Activated CD8-positive, alpha-beta memory T cell treated with anti-CD3 and anti-CD28 coated beads, Interleukin-2, amount 50 U/mL, for 4 hours (primary cell): ENCODE data around the gene VSTM2L.

ENCODE experiments used
- DNase-seq: peaks from one replicate; pipeline ENCODE4 v3.0.0-alpha.2; 2020

VSTM2L gene

DNA sequence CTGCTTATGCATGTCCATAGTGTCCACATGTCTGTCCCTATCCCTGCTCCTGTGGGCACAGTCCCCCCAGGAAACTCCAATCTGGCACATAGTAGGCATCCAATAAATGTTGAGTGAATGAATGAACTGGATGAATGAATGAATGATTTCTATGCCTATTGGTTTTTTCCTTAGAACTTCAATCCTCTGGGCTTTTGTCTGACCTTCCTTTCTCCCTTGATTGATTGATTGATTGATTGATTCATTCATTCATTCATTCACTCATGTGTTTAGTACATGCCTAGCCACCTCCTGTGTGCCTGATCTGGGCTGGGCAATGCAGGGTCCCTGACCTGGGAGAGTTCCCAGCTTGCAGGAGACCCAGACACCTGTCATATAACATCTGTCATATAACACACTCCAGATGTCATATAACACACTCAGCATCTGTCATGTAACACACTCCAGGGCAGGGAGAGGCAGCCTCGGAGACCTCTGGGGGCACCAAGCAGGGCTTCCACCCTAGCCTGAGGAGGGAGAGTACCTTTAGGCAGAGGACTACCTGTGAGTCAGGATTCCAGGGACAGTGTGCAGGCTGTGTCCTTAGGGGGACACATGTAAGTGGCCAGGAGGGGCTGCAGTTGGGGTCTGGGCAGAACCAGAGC, 17.9 kb downstream of the VSTM2L start:
- DNase-seq: no peak

DNA sequence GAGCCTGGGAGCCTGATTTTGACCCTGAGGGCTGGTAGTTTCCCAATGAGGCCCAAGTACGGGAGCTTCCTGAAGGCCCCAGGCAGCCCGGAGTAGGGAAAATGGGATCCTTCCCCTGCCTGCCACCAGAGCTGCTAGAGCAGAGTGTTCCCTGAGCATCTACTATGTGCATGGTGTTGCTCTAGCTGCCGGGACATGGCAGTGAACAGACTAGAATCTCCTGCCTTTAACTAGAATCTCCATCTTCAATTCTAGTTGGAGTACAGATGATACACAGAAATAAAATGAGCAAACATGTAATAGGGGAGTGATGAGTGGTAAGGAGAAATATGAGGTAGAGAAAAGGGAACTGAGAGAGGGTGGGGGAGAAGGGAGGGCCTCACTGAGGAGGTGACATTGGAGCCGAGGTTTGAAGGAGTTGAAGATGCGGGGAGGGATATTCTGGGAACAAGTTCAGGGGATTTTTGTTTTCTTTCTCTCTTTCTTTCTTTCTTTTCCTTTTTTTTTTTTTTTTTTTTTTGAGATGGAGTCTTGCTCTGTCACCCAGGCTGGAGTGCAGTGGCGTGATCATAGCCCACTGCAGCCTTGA, 18.5 kb downstream of the VSTM2L start:
- no peak for DNase-seq

DNA sequence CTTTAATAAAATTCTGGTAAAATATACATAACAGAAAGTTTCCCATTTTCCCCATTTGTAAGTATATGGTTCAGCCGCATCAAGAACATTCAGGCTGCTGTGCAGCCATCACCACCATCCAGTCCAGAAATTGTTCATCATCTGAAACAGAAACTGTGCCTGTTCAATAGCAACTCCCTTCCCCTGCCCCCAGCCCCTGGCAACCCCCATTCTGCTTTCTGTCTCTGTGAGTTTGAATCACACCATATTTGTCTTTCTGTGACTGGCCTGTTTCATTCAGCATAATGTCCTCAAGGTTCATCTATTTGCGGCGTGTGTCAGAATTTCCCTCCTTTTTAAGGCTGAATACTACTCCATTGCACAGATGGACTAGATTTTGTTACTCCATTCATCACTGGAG, 19.1 kb downstream of the VSTM2L start:
- no peak for DNase-seq

DNA sequence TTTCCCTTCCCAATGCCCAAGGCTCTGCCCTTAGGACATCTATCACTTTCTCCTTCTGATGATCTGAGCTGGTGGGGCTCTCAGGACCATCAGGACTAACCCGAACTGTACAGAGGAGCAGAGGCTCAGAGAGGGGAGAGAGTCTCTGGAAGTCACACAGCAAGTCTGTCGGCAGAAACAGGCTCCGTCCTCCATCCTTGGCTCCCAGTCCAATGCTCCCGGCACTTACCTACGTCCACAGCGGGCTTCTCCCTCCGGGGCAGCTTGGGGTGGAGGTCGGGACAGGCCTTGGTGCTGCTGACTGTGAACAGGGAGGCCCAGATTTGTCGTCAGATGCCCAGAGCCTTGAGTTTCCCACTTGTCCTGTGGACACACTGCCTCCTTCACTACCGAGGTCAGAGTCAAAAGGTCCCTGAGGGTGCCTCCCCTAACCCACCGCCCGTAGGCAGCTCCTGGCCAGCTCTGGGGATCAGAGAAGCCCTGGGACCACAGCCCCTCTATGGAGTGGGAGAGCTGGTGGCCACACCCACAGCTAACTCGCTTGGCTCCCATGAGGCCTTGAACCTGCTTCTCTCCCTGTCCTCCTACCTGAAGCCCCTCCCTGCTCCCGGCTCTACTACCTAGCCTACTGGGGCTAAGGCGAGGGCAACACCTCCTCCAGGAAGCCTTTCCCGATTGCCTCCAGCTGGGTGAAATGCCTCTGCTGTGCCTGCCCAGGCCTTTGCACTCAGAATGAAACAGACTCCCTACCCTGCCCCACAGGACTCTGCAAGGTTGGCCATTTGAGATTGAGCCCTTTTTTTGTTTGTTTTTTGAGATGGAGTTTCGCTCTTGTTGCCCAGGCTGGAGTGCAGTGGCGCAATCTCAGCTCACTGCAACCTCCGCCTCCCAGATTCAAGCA, 22.6 kb downstream of the VSTM2L start:
- DNase-seq: no peak

DNA sequence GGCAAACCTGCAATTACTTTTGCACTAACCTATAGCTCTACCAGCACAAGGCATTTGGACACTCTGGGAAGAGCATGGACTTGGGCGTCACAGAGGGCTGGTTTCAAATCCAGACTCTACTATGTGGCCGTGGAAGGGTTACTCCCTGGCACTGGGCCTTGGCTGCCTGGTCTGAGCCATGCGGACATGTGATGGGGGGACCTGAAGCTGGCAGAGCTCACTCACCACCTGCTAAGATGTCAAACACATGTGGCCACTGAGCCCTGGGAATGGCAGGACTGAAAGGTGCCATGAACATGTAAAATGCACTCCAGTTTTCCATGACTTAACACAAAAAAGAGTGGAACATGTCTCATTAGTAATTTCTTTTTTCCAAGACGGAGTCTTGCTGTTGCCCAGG, 23.7 kb downstream of the VSTM2L start:
- DNase-seq: no peak

DNA sequence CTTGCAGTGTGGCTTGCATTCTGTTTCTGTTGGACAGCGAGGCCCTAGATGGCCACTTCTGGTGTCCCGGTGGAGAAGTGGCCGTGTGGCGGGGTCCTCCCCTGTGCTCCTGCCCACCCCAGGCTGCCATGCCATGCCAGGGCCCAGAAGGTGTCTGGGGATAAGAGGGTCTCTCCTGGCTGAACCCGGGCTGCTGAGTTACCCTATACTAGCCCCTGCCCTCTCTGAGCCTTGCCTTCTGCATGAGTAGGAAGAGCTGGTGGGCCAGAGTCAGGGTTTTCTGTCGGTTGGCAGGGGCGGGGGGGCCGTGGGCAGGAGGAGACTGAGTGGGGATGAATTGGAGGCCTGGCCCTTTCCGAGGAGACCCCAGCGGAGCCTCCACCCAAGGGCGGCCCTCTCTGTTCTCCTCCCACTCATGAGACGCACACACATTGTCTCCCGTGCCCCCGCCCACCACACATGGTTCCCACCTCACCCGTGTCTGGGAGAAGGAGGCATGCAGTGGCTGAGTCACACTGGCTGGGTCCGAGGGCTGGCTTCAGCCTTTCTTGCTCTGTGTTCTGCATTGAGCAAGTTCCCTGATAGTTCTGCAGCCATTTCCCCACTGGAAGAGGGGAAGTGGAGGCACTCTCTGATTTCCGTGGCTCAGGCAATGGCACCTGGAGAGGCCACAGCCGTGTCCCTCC, 24.6 kb downstream of the VSTM2L start:
- DNase-seq: no peak

DNA sequence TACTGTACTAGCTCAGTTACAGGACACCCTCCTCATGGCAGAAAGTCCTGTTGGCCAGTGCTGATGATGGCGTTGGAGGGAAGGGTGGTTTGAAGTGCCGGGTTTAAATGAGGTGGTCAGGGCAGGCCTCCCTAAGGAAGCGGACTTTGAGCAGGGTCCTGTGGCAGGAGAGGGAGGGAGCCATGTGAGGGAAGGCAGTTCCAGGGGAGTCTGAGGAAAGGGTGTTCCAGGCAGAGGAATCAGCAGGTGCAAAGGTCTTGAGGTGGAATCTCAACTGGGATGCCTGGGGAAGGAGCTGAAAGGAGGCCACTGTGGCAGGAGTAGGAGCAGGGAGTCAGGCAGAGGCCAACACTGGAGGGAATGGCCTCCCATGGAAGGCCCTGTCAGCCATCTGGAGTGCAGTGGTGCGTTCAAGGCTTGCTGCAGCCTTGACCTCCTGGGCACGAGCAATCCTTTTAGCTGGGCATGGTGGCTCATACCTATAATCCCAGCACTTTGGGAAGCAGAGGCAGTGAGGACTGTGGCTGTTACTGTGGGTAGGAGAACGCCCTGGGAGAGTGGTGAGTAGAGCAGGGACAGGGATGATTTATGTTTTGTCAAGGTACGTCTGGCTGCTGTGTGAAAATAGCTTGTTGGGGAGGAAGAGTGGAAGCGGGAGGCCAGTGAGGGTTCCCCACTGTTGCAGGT, 26.2 kb downstream of the VSTM2L start:
- no peak for DNase-seq

DNA sequence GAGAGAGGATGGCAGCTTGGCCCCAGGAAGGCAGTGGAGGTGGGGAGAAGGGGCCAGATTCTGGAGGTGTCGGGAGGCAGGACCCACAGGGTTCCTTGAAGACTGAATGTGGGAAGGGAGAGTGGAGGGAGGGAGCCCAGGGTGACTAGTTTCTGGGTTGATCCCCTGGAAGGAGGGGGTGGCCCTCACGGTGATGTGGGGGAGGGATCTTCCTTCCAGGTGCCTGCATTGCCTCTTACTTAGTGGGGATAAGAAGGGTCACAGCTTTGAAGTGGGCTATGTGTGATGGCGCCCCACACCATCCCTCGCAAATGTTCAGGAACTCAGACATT, 26.7 kb downstream of the VSTM2L start:
- no peak for DNase-seq

DNA sequence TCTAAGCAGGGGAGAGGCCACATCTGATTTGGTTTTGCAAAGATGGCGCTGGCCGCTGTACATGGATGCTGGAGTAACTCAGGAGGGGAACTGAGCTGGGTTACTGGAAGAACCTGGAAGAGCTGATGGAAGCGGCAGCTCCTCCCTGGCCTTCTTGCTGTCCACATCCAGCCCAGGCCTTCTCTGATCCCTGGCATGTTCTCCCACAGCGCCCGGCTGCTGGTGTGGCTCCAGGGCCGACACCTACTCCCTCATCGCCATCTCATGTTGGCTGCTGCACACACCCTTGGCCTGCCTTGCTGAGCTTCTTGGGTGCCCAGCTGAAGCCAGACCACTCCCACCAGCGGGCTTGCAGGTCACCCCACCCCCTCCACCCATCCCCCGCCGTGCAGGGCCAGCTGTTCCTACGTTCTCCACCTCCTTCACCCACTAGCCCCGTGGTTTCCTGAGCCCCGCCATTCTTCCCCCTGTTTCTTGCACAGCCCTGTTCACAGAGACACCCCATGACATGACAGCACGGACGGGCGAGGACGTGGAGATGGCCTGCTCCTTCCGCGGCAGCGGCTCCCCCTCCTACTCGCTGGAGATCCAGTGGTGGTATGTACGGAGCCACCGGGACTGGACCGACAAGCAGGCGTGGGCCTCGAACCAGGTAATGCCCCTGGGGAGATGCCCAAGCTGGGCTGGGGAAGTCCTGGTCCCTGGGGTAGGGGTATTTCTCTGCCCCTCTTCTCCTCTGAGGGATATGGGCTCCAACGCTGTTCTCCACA, 28.4 kb downstream of the VSTM2L start:
- DNase-seq: no peak

DNA sequence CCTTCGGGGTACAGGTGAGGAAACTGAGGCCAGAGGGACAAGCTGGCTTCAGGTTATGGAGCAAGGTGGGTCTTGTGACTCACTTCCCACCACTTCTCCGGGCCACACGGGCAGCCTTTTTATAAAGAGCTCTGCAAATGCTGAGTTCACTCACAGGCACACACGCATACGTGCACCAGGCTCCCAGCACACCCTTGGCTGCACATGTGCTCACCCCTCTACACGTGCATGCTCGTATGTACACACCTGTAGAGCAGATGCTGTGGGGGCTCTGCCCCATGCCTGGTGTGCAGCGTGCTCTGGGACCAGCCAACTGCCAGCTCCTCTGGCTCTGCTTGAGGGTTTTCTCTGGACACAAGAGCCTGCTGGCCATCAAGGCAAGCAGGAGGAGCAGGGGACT, 29.1 kb downstream of the VSTM2L start:
- no peak for DNase-seq

DNA sequence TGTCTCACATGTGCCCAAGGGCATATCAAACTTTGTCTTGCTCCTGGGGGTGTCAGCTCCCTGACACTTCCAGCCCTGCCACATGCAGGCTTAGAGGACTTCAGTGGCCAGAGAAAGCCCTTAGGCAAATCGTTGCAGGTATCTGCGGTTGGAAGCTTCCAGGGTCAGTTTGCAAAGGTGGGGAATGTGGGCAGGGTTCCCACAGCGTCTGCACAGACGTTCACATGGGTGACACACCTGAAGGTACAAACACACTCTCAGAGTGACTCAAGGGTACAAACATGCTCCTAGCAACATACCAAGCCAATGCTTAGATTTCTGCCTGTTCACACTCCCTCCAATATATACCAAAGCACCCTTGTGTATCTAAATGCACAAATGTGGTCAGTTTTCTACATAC, 30.0 kb downstream of the VSTM2L start:
- DNase-seq: no peak

DNA sequence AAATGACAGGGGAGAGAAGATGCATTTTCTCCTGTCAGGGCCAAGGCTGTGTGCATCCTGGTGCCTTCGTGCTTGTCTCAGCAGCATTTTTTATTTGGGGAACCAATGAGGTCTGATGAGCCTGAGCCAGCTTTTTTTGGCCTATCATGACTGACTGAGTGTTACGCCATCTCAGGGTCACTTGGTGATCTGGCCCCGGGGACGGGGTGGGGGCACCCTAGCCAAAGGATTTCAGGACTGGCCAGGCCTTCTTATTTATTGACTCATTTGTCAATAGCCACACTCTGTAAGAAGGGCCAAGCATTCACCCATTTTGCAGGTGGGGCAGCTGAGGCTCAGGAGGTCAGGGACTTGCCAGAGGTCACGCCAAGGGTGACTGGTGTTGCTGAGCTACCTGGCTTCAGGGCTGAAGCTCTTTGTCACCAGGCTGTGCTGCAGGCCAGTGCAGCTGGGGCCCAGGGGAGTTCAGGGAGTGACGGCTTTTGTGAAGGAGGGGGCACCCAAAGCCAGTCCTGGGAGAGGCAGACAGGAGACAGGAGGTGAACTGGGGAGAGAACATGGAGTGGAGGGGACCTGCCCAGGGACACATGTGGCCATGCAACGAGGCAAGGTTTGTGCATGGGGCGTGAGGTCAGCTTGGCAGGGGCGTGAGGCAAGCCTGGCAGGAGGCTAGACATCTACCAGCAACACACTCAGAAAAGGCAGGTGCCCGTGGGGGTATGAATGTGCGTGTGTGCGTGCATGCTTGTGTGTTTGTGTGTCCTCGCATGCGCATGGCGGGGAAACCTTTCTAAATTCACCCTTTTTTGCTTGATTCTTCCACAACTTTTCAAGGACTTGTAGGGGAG, 31.1 kb downstream of the VSTM2L start:
- no peak for DNase-seq

DNA sequence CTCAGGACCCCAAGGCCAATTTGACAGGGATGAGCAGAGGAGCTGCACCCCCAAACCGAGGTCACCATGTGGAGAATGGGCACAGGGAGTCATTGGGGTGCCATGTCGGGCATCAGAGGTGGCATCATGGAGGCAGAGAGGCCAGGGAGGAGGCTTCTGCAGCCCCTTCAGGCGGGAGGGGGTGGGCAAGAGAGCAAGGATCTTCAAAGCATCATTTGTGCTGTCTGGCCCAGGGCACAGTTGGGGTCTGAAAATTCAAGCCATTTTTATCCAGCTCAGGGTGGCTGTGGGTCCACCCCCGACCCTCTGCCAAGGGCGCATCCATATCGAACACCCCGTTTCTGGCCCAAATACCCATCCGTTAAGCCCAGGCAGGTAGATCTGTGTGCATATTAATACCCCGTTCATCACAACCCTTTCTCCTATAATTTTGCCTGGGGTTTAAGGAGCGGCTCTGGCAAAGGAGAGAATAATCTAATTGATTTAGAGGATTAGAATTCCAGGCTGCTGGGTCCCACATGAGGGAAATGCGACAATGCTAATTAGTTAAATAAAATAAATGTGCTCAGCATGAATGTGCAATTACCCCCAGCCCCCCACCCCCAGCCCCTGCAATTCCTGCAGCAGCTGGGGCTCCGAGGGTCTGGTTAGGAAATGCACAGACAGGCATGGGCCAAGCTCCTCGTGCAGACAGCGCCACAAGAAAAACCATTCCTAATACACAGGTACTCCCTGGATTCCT, 31.9 kb downstream of the VSTM2L start:
- DNase-seq: no peak

DNA sequence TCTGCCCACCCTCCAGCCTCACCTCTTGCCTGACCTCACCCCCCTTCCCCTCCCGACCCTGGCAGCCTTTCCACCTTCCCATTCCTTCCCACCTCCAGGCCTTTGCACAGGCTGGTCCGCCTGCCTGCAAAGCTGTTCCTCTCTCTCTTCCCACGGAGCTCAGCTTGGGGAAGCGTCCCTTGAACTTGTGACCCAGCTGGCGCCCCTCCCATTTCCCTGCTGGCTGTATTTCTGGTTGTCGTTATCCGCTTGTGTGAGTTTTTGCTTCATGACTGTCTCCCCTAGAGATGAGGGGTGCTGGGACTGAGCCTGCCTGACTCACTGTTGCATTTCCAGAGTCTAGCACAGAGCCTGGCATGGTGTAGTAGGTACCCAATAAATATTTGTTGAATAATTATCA, 32.5 kb downstream of the VSTM2L start:
- DNase-seq: no peak

DNA sequence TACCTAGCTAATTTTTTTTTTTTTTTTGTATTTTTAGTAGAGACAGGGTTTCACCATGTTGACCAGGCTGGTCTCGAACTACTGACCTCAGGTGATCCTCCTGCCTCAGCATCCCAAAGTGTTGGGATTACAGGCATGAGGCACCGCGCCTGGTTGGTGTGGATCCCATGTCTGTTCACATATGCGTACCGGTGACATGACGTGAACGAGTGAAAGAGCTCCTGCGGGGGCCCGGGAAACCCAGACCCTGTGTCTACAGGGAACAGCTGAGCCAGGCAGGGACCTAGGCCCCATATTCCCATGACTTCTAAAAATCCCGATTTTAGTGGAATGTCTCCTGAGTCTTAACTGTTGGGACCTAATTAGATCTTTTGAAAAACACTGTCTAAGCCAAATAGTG, 33.1 kb downstream of the VSTM2L start:
- no peak for DNase-seq

DNA sequence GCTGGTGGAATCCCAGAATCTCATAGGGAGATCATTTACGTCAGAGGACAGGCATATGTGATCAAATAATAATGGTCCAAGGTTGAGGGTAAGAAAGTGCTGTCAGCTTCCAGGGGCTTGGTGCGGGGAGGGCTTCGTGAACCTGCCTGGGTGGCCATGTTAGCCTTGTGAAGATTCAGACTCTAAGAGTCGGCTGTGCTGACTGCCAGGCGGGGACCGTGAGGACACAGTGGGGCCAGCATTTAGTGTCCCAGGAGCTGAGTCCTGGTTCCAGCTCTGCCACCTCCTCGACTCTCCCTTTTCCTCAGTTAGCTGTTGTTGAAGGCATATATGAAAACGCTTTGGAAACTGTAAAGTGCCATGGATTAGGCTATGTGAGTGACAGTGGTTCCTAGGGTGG, 33.5 kb downstream of the VSTM2L start:
- no peak for DNase-seq

DNA sequence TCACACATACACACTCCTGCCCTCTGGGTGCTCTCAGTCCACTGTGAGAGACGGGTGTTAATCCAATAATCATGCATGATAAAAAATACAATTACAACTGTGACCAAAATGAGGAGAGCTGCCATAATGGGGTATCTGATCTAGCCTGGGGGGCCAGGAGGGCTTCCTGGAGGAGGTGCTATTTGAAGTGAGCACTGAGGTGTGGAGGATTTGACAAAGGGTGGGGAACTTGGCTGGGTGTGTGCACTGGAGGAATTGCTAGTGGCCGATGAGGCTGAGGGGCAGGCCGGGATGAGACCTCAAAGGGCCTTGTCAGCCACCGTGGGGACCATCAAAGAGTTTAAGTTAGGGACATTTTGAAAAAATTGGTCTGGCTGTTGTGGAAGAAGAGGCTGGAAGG, 34.8 kb downstream of the VSTM2L start:
- no peak for DNase-seq

DNA sequence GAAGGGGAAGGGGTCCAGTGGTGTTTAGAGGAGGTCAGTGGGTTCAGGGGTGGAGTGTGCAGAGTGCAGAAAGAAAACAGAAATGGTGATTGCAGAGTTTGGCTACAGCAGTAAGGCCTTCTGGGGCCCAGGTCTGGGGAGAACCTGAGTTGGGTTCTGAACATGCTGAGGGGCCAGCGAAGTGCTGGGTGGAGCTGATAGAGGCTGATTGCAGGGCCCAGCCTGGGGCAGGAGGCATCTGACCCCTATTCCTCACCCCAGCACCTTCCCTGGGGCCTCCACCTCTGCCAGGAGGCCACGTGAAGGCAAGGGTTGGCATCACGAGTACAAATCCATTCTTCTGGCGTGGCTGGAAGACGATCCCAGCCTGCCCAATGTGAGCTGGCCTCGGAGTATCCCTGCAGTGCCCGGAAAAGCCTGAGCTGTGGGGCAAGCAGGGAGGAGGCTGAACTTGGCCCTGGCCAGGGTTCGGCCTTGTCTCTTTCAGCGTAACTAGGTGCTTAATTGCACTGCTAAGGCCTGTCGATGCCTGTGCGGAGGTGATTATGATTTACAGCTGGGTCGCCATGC, 35.3 kb downstream of the VSTM2L start:
- no peak for DNase-seq

DNA sequence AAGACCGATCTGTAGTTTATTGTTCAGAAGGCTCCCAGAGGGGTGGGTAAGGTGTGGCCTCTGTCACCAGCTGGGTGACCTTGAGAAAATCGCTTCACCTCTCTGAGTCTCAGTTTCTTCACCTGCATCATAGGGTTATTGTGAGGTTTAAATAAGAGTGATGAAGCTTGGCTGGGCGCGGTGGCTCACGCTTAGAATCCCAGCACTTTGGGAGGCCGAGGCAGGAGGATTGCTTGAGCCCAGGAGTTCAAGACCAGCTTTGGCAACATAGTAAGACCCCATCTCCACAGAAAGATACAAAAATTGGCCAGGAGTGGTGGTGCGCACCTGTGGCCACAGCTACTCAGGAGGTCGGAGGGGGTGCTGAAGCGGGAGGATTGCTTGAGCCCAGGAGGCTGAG, 36.0 kb downstream of the VSTM2L start:
- no peak for DNase-seq
